Measurements from ENCODE around the gene CCDC188.

GRCh38 chr22:20113551-20114310 is 37.1 kb downstream of the CCDC188 start:
- TF ChIP-seq CTCF (IDR thresholded peaks at IDR 0.05; ENCODE audit: low read depth, low read length) (no peak), POLR2A (IDR thresholded peaks at IDR 0.05; ENCODE audit: extremely low read depth, insufficient read length) (no peak), MYC (IDR thresholded peaks at IDR 0.05; ENCODE audit: low read depth, low read length) (no peak), MAX (IDR thresholded peaks at IDR 0.05; ENCODE audit: low read depth, low read length) (no peak)
